SK-N-SH treated with all-trans-retinoic acid at 6 μM for 48 hours (cell line): ENCODE data around the gene PFKP.

ENCODE experiments used
- ATAC-seq: fragments of 200-7000 bp; cut with Tn5 transposase; 3 replicates; pipeline ENCODE4 v1.9.1; 2020; ENCODE audit warnings: mild to moderate bottlenecking, moderate library complexity
- ARNTL ChIP-seq: fragments of 450-650 bp; formaldehyde crosslinking; IDR thresholded peaks from 2 replicates; pipeline ENCODE4 v1.5.0; 2020; ENCODE audit warnings: low read depth, mild to moderate bottlenecking, moderate library complexity, borderline replicate concordance
- BACH2 ChIP-seq: fragments of 250-450 bp; sonication (Bioruptor Pico); IDR thresholded peaks from 2 replicates; pipeline ENCODE4 v1.9.0; 2021; ENCODE audit warnings: mild to moderate bottlenecking, borderline replicate concordance
- CSDC2 ChIP-seq: fragments of 250-450 bp; sonication (Bioruptor Pico); IDR thresholded peaks from 2 replicates; pipeline ENCODE4 v1.5.0; 2020; ENCODE audit warnings: mild to moderate bottlenecking, moderate library complexity
- ESRRG ChIP-seq: fragments of 250-450 bp; sonication (Bioruptor Pico); IDR thresholded peaks from 2 replicates; pipeline ENCODE4 v1.6.1; 2021; ENCODE audit warnings: mild to moderate bottlenecking
- GLIS3 ChIP-seq: fragments of 250-450 bp; sonication (Bioruptor Pico); IDR thresholded peaks from 2 replicates; pipeline ENCODE4 v1.5.0; 2020; ENCODE audit warnings: mild to moderate bottlenecking, moderate library complexity
- ISL1 ChIP-seq: fragments of 250-450 bp; sonication (Bioruptor Pico); IDR thresholded peaks from 2 replicates; pipeline ENCODE4 v2.1.2; 2022; ENCODE audit warnings: mild to moderate bottlenecking, moderate library complexity
- OSR1 ChIP-seq: fragments of 250-450 bp; sonication (Bioruptor Pico); IDR thresholded peaks from 2 replicates; pipeline ENCODE4 v1.8.0; 2022; ENCODE audit warnings: moderate library complexity, mild to moderate bottlenecking, inconsistent platforms
- PATZ1 ChIP-seq: fragments of 250-450 bp; sonication (Bioruptor Pico); IDR thresholded peaks from 2 replicates; pipeline ENCODE4 v1.8.0; 2020; ENCODE audit warnings: mild to moderate bottlenecking, moderate library complexity, borderline replicate concordance
- POU6F1 ChIP-seq: fragments of 250-450 bp; sonication (Bioruptor Pico); IDR thresholded peaks from 2 replicates; pipeline ENCODE4 v1.8.0; 2021; ENCODE audit warnings: low read depth, mild to moderate bottlenecking, moderate library complexity, borderline replicate concordance
- PPARA ChIP-seq: fragments of 250-450 bp; sonication (Bioruptor Pico); IDR thresholded peaks from 2 replicates; pipeline ENCODE4 v1.5.0; 2020; ENCODE audit warnings: mild to moderate bottlenecking, borderline replicate concordance
- RARB ChIP-seq: fragments of 250-450 bp; sonication (Bioruptor Pico); IDR thresholded peaks from 2 replicates; pipeline ENCODE4 v1.8.0; 2021; ENCODE audit warnings: mild to moderate bottlenecking, moderate library complexity
- TCF4 ChIP-seq: fragments of 250-450 bp; sonication (Bioruptor Pico); IDR thresholded peaks from 2 replicates; pipeline ENCODE4 v1.8.0; 2021; ENCODE audit warnings: mild to moderate bottlenecking, moderate library complexity, borderline replicate concordance
- TOX ChIP-seq: fragments of 250-450 bp; sonication (Bioruptor Pico); IDR thresholded peaks from 2 replicates; pipeline ENCODE4 v1.8.0; 2021; ENCODE audit warnings: mild to moderate bottlenecking, moderate library complexity, borderline replicate concordance
- ZC3H10 ChIP-seq: fragments of 250-450 bp; sonication (Bioruptor Pico); IDR thresholded peaks from 2 replicates; pipeline ENCODE4 v1.5.1; 2021; ENCODE audit warnings: mild to moderate bottlenecking, moderate library complexity
- ZFP3 ChIP-seq: fragments of 250-450 bp; sonication (Bioruptor Pico); IDR thresholded peaks from 2 replicates; pipeline ENCODE4 v1.5.0; 2020; ENCODE audit warnings: mild to moderate bottlenecking, moderate library complexity
- ZFP30 ChIP-seq: fragments of 450-650 bp; formaldehyde crosslinking; IDR thresholded peaks from 2 replicates; pipeline ENCODE4 v1.5.0; 2022; ENCODE audit warnings: mild to moderate bottlenecking, moderate library complexity
- ZNF565 ChIP-seq: fragments of 450-650 bp; formaldehyde crosslinking; conservative IDR thresholded peaks from 2 replicates; pipeline ENCODE4 v1.5.0; 2020; ENCODE audit warnings: low read depth, mild to moderate bottlenecking, moderate library complexity
- ZNF70 ChIP-seq: fragments of 450-650 bp; formaldehyde crosslinking; IDR thresholded peaks from 2 replicates; pipeline ENCODE4 v1.5.0; 2020; ENCODE audit warnings: mild to moderate bottlenecking, moderate library complexity
- ZNF8 ChIP-seq: fragments of 450-650 bp; formaldehyde crosslinking; IDR thresholded peaks from 2 replicates; pipeline ENCODE4 v1.5.0; 2020; ENCODE audit warnings: mild to moderate bottlenecking, moderate library complexity
- TF ChIP-seq, protein P1 (sequence below): fragments of 250-450 bp; sonication (Bioruptor Pico); IDR thresholded peaks from 2 replicates; pipeline ENCODE4 v1.5.0; 2020; ENCODE audit warnings: mild to moderate bottlenecking, moderate library complexity
- TF ChIP-seq, protein P2 (sequence below): fragments of 250-450 bp; sonication (Bioruptor Pico); IDR thresholded peaks from 2 replicates; pipeline ENCODE4 v1.5.1; 2021; ENCODE audit warnings: mild to moderate bottlenecking, moderate library complexity
- TF ChIP-seq, protein P3 (sequence below): fragments of 250-450 bp; sonication (Bioruptor Pico); IDR thresholded peaks from 2 replicates; pipeline ENCODE4 v1.5.1; 2020; ENCODE audit warnings: low read depth, mild to moderate bottlenecking, moderate library complexity

PFKP gene

GRCh38 chr10:3162533-3162932 is 95.2 kb downstream of the PFKP start:
- ATAC-seq, result 0 out of 3 replicates have a peak, but pooled peaks have one; percentile 30

DNA sequence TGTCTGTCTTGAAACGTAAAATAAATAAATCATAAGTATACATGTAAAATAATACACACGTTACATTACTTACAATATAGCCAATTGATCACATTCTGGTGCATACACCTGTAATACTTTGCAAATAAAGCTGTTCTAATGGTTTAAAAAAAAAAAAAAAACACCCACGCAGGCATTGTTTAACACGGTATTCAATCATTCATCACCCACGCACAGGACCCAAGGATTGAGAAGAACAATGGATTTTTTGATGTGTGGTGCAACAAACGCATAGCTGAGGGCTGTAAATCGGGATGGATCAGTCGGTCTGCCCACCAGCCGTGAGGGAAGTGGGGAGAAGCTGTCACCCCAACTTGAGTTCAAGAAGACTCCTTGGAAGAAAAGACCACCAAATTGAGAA is 96.5 kb downstream of the PFKP start:
- ATAC-seq, result no peak
- TF ChIP-seq ZC3H10, result no peak
- no peak for TF ChIP-seq ARNTL (CRISPR knock-in tag)
- no peak for TF ChIP-seq ZNF8
- TF ChIP-seq ZNF565, result no peak
- TF ChIP-seq ZFP30 (CRISPR knock-in tag), result no peak
- no peak for TF ChIP-seq ZNF70 (CRISPR knock-in tag)
- TF ChIP-seq TCF4, result no peak
- no peak for TF ChIP-seq RARB (CRISPR knock-in tag)
- no peak for TF ChIP-seq ESRRG (CRISPR knock-in tag)
- TF ChIP-seq PPARA (CRISPR knock-in tag), result no peak
- no peak for TF ChIP-seq CSDC2 (CRISPR knock-in tag)
- TF ChIP-seq OSR1, result no peak
- TF ChIP-seq BACH2 (CRISPR knock-in tag), result no peak
- TF ChIP-seq, protein P1, sequence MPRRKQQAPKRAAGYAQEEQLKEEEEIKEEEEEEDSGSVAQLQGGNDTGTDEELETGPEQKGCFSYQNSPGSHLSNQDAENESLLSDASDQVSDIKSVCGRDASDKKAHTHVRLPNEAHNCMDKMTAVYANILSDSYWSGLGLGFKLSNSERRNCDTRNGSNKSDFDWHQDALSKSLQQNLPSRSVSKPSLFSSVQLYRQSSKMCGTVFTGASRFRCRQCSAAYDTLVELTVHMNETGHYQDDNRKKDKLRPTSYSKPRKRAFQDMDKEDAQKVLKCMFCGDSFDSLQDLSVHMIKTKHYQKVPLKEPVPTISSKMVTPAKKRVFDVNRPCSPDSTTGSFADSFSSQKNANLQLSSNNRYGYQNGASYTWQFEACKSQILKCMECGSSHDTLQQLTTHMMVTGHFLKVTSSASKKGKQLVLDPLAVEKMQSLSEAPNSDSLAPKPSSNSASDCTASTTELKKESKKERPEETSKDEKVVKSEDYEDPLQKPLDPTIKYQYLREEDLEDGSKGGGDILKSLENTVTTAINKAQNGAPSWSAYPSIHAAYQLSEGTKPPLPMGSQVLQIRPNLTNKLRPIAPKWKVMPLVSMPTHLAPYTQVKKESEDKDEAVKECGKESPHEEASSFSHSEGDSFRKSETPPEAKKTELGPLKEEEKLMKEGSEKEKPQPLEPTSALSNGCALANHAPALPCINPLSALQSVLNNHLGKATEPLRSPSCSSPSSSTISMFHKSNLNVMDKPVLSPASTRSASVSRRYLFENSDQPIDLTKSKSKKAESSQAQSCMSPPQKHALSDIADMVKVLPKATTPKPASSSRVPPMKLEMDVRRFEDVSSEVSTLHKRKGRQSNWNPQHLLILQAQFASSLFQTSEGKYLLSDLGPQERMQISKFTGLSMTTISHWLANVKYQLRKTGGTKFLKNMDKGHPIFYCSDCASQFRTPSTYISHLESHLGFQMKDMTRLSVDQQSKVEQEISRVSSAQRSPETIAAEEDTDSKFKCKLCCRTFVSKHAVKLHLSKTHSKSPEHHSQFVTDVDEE, result no peak
- no peak for TF ChIP-seq GLIS3

More at GRCh38 chr10:3162533-3162932, 95.2 kb downstream of the PFKP start:
- TF ChIP-seq, protein P2, sequence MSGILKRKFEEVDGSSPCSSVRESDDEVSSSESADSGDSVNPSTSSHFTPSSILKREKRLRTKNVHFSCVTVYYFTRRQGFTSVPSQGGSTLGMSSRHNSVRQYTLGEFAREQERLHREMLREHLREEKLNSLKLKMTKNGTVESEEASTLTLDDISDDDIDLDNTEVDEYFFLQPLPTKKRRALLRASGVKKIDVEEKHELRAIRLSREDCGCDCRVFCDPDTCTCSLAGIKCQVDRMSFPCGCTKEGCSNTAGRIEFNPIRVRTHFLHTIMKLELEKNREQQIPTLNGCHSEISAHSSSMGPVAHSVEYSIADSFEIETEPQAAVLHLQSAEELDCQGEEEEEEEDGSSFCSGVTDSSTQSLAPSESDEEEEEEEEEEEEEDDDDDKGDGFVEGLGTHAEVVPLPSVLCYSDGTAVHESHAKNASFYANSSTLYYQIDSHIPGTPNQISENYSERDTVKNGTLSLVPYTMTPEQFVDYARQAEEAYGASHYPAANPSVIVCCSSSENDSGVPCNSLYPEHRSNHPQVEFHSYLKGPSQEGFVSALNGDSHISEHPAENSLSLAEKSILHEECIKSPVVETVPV (CRISPR knock-in tag), result no peak
- no peak for TF ChIP-seq ESRRG (CRISPR knock-in tag)
- no peak for TF ChIP-seq CSDC2 (CRISPR knock-in tag)
- TF ChIP-seq TOX (CRISPR knock-in tag), result no peak
- TF ChIP-seq ISL1, result no peak
- no peak for TF ChIP-seq ZNF70 (CRISPR knock-in tag)
- TF ChIP-seq ZC3H10, result no peak
- no peak for TF ChIP-seq ZFP30 (CRISPR knock-in tag)
- TF ChIP-seq, protein P1, result no peak
- no peak for TF ChIP-seq POU6F1 (CRISPR knock-in tag)
- no peak for TF ChIP-seq ZNF8
- TF ChIP-seq ZFP3 (CRISPR knock-in tag), result no peak
- no peak for TF ChIP-seq OSR1
- TF ChIP-seq TCF4, result no peak
- TF ChIP-seq, protein P3, sequence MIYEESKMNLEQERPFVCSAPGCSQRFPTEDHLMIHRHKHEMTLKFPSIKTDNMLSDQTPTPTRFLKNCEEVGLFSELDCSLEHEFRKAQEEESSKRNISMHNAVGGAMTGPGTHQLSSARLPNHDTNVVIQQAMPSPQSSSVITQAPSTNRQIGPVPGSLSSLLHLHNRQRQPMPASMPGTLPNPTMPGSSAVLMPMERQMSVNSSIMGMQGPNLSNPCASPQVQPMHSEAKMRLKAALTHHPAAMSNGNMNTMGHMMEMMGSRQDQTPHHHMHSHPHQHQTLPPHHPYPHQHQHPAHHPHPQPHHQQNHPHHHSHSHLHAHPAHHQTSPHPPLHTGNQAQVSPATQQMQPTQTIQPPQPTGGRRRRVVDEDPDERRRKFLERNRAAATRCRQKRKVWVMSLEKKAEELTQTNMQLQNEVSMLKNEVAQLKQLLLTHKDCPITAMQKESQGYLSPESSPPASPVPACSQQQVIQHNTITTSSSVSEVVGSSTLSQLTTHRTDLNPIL, result no peak
- no peak for TF ChIP-seq ARNTL (CRISPR knock-in tag)
- TF ChIP-seq GLIS3, result no peak
- TF ChIP-seq RARB (CRISPR knock-in tag), result no peak
- TF ChIP-seq ZNF565, result no peak
- TF ChIP-seq PATZ1, result no peak
